ENCODE results near the gene DLG1.
A peak's percentile ranks its signal among the peaks of the same experiment; 100 is the strongest.

DLG1 gene

DNA sequence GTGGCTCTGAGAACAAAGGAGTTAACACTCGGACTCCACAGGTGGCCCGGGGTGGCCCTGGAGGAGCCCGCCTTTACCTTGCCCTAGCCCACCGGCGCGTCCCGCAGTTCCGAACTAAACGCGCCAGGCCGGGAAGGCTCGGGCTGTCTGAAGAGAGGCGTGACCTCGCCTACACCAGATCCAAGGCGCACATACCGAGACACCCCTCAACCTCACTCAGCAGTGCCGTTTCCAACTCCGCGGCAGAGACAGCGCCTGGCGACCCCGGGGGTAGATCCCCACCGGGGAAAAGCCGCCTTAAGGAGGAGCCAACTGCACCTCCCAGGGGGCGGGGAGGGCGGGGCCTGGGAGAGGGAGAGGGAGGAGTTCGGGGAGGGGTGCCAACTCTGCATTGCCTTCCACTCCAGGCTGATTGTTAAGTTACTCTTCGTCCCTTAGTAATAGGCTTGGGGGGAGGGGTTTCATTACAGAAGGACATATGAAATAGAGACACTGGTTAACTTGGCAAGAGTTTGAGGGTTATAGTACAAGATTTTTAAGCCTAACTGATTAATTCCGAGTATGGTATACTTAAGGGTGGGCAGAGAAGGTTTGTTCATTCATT is at the start of gene DLG1:
TSS of gene DLG1 (minus strand) at position 272 of the 604 bp plus-strand sequence. CDS start 1,408 bp downstream, outside the sequence.
- TF ChIP-seq, protein P1, sequence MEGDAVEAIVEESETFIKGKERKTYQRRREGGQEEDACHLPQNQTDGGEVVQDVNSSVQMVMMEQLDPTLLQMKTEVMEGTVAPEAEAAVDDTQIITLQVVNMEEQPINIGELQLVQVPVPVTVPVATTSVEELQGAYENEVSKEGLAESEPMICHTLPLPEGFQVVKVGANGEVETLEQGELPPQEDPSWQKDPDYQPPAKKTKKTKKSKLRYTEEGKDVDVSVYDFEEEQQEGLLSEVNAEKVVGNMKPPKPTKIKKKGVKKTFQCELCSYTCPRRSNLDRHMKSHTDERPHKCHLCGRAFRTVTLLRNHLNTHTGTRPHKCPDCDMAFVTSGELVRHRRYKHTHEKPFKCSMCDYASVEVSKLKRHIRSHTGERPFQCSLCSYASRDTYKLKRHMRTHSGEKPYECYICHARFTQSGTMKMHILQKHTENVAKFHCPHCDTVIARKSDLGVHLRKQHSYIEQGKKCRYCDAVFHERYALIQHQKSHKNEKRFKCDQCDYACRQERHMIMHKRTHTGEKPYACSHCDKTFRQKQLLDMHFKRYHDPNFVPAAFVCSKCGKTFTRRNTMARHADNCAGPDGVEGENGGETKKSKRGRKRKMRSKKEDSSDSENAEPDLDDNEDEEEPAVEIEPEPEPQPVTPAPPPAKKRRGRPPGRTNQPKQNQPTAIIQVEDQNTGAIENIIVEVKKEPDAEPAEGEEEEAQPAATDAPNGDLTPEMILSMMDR (conservative IDR thresholded peaks at IDR 0.05) = no peak
- H3K27ac ChIP-seq = peak within 1 kb of the TSS; percentile 90

DNA sequence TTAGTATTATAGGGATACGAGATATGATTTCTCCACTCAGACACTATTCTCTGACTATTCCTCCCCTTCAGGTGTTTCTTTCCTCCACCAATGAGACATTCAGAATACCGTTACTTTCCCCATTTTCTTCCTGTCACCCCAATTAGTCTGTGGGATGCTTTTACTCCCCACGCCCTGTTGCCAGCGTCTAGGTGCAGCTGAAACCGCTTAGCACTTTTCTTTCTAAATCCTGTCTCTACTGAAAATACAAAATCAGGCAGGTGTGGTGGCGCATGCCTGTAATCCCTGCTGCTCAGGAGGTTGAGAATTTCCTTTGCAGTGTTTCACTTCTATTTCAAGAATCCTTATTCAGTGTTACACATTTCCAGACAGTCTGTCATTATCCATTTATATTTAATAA is 49.6 kb upstream of the DLG1 start:
- TF ChIP-seq, protein P1 (conservative IDR thresholded peaks at IDR 0.05) = no peak
- H3K27ac ChIP-seq = no peak overlapping the region

DNA sequence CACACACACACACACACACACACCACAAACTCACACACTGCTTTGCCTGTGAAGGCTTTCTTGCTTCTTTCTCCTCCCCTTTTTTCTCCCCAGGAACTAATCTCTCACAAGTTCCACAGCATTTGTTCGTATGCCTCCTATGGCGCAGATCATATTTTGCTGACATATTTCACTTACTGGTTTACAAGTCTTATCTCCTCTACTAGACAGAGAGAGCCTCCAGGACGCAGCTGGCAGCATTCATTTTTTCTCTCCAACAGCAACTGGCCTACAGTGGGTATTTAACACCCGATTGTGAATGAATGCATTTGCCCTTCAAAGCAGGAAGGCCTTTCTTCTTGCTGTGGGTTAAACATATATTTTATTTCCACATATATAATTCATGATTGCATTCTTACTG is 47.0 kb upstream of the DLG1 start:
- TF ChIP-seq, protein P1 (conservative IDR thresholded peaks at IDR 0.05) = no peak
- no peak overlapping the region for H3K27ac ChIP-seq

DNA sequence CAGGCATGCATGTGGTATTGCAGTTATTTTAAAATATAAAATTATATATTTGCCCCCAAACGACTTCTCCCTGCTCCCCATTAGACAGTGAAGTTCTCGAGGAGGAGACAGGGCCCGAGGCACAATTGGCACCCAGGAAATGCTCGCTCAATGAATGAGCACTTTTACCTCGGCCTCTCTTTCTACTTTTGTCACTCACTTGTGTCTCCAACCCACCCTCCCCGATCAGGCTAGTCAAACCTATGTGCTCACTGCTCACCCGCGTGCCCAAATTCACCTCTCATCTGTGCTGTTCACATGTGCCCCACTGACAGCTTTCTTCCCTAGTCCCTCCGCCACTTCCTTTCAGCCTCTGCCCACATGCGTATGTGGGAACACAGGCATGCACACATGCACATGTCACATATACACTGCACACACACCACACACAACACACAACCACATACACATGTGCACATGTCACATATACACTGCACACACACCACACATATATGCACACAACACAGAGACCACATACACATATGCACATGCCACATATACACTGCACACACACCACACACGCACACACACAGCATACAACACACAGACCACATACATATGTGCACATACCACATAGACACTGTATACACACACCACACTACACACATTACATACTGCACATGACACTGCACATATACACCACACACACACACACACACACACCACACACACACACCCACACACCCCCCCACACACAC is 46.3 kb upstream of the DLG1 start:
- no peak overlapping the region for H3K27ac ChIP-seq
- TF ChIP-seq, protein P1 (conservative IDR thresholded peaks at IDR 0.05) = no peak

DNA sequence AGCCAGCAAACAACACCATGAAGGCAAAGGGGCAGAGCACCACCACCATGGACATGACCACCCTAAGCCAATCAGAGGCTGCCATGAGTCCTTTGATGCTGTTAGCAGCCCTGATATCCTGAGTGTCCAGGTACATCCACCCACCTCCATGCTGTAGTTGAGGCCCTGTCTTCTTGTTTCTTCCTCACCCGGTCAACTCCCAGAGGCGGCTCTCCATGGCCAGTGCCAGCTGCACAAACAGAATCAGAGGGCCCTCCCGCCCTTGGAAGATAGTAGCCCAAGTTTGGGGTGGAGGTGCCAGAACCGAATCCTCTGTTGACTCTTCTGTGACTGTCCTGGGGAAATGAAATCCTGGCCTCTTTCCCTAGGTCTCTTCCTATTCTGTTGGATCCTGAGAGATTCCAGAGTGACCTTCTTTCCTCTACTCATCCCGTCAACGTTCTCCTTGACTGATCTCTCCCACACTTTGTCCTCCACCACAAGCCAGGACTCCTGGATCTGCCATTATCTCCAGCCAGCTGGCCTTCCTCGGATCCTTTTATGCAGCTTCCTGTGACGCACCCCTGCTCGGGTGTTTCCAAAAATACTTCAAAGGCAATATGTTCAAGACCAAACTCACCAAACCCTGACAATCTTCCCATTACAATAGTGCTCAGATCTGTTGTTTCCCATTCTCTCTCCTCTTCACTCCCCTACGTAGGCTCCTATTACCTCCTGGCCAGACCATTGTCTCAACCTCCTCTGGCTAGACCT is 45.4 kb upstream of the DLG1 start:
- no peak overlapping the region for H3K27ac ChIP-seq
- TF ChIP-seq, protein P1 (conservative IDR thresholded peaks at IDR 0.05) = no peak

DNA sequence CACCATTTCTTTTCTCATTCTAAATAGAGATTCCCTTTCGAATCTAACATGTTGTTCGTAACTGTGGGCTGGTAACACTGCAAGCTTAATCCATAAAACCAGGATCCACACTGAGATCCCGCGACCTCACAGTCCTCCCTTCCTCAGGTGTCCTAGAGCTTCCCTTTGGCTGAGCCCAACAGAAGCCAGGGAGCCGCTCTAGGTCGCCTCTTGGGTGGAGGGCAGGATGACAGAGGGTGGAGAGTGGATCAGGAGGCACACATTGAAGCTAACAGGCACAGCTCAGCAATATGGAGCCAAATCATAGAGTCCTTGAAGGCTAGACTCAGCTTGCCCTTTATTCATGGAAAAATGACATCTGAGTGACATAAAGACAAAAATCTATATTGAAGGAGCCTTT is 44.7 kb upstream of the DLG1 start:
- no peak overlapping the region for H3K27ac ChIP-seq
- TF ChIP-seq, protein P1 (conservative IDR thresholded peaks at IDR 0.05) = no peak

DNA sequence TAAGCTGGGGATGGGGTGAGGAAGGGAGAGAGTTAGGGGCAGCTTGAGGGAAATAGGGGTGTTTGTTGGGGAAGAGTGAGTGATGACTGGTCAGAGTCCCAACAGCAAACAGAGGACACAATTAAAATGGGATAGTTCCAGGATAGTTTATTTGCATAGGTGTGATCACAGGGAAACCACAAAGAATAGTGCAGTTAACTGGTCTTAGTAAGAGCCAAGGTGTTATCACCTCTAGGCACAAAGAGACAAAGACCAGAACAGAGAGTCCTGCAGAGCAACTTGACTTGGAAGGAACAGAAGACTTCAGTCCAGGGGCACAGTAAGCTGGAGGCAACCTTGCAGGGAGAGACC is 42.1 kb upstream of the DLG1 start:
- H3K27ac ChIP-seq = no peak overlapping the region
- TF ChIP-seq, protein P1 (conservative IDR thresholded peaks at IDR 0.05) = no peak

Data from VCaP (cell line).